Smooth muscle cell (in vitro differentiated cells): ENCODE data around the gene DNAI1. TPM values are rescaled to one million over a fixed set of nuclear protein-coding genes. Genes with fewer than 3 reads are reported as not detected.

Source experiments
- DNase-seq: peaks from one replicate; lab custom pipeline; 2025; ENCODE audit not compliant: unreplicated experiment; lab: John Stamatoyannopoulos, UW
- H2AFZ ChIP-seq: fragments of 200-600 bp; sonication (generic); 2 replicates; pipeline ENCODE4 v1.6.0; 2016; ENCODE audit warnings: antibody characterized with exemption, low read depth, mild to moderate bottlenecking
- H3F3A ChIP-seq: fragments of 200-600 bp; sonication (generic); 2 replicates; pipeline ENCODE4 v1.6.0; 2017; ENCODE audit warnings: antibody characterized with exemption, low read depth
- H3K27ac ChIP-seq: fragments of 200-600 bp; sonication (generic); 2 replicates; pipeline ENCODE4 v1.5.1; 2016; ENCODE audit warnings: low read depth, mild to moderate bottlenecking
- H3K27me3 ChIP-seq: fragments of 200-600 bp; sonication (generic); 2 replicates; pipeline ENCODE4 v1.6.1; 2016; ENCODE audit warnings: low read depth, mild to moderate bottlenecking
- H3K36me3 ChIP-seq: fragments of 200-600 bp; sonication (generic); 2 replicates; pipeline ENCODE4 v1.5.1; 2016; ENCODE audit warnings: low read depth
- H3K4me1 ChIP-seq: fragments of 200-600 bp; sonication (generic); 2 replicates; pipeline ENCODE4 v1.5.1; 2016; ENCODE audit warnings: low read depth
- H3K4me2 ChIP-seq: fragments of 200-600 bp; sonication (generic); 2 replicates; pipeline ENCODE4 v1.6.0; 2016; ENCODE audit warnings: mild to moderate bottlenecking
- H3K4me3 ChIP-seq: fragments of 200-600 bp; sonication (generic); 2 replicates; pipeline ENCODE4 v1.5.1; 2016; ENCODE audit warnings: mild to moderate bottlenecking
- H3K79me2 ChIP-seq: fragments of 200-600 bp; sonication (generic); 2 replicates; pipeline ENCODE4 v1.6.0; 2016; ENCODE audit warnings: low read depth, mild to moderate bottlenecking
- H3K9ac ChIP-seq: fragments of 200-600 bp; sonication (generic); 2 replicates; pipeline ENCODE4 v1.6.0; 2016; ENCODE audit warnings: low read depth
- H3K9me3 ChIP-seq: fragments of 200-600 bp; sonication (generic); replicated peaks from 2 replicates; pipeline ENCODE4 v1.5.1; 2016; ENCODE audit warnings: low read depth
- H4K20me1 ChIP-seq: fragments of 200-600 bp; sonication (generic); 2 replicates; pipeline ENCODE4 v1.6.0; 2016; ENCODE audit warnings: low read depth
- WGBS: methylation state at CpG from one replicate; pipeline ENCODE4 v1.1.7; 2016; ENCODE audit warnings: low lambda C conversion rate; 5-methylcytosine and 5-hydroxymethylcytosine counted together
- polyA plus RNA-seq: library from polyadenylated mRNA; unstranded; fragments of >200 nt; fragmentation: Nextera tagmentation; extraction: Ambion mirVana; gene quantifications from 2 replicates; pipeline ENCODE4 v1.2.1, GENCODE V29; 2016
- total RNA-seq: library from RNA; depleted of rRNA; stranded (reverse); fragments of >200 nt; gene quantifications from 2 replicates; pipeline ENCODE4 v1.2.3, GENCODE V29; 2014
- TF ChIP-seq, protein P1 (sequence below): fragments of 200-600 bp; sonication (generic); IDR thresholded peaks from 2 replicates; pipeline ENCODE4 v1.5.1; 2017; ENCODE audit warnings: borderline replicate concordance, mild to moderate bottlenecking, antibody characterized with exemption; ENCODE audit not compliant: insufficient read depth, poor library complexity, severe bottlenecking

The DNAI1 gene
- total and polyA plus RNA-seq, 2 experiments from 2014 or later = 0.31 TPM; not detected in 1

DNA sequence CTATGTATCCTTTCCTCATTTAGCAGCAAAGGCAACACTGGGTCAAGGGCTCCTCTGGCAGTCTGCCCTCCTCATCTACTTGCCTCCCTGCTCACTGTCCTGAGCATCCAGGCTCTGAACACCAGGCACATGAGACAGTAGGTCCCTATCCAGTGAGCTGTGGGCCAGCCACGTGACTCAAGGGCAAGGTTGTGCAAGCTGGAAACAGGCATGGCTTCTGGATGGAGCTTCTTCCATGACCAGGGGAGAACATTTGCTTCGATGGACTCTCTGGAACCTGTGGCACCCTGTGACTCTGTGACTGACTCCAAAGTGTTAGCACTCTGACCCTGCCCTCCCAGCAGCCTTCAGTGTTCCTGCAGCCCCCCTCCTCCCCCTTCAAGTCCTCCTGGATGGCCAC, 33.0 kb downstream of the DNAI1 start:
- no peak overlapping the region for H3K4me2 ChIP-seq
- H3K27ac ChIP-seq = no peak overlapping the region
- no peaks in the 10 kb centered on the region for H3K4me1 ChIP-seq
- no peak overlapping the region for H3K4me3 ChIP-seq
- no peaks in the 10 kb centered on the region for H3F3A ChIP-seq
- WGBS = 45% methylated on average over 2 of the region's 2 CpGs
- DNase-seq = no peak
- H3K9me3 ChIP-seq = no peaks in the 10 kb centered on the region
- H4K20me1 ChIP-seq = no peaks in the 10 kb centered on the region
- TF ChIP-seq, protein P1, sequence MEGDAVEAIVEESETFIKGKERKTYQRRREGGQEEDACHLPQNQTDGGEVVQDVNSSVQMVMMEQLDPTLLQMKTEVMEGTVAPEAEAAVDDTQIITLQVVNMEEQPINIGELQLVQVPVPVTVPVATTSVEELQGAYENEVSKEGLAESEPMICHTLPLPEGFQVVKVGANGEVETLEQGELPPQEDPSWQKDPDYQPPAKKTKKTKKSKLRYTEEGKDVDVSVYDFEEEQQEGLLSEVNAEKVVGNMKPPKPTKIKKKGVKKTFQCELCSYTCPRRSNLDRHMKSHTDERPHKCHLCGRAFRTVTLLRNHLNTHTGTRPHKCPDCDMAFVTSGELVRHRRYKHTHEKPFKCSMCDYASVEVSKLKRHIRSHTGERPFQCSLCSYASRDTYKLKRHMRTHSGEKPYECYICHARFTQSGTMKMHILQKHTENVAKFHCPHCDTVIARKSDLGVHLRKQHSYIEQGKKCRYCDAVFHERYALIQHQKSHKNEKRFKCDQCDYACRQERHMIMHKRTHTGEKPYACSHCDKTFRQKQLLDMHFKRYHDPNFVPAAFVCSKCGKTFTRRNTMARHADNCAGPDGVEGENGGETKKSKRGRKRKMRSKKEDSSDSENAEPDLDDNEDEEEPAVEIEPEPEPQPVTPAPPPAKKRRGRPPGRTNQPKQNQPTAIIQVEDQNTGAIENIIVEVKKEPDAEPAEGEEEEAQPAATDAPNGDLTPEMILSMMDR = no peak
- peaks cover 15% of the 10 kb centered on the region for H3K27me3 ChIP-seq
- no peak overlapping the region for H2AFZ ChIP-seq
- no peaks in the 10 kb centered on the region for H3K36me3 ChIP-seq
- no peaks in the 10 kb centered on the region for H3K79me2 ChIP-seq
- no peak overlapping the region for H3K9ac ChIP-seq

DNA sequence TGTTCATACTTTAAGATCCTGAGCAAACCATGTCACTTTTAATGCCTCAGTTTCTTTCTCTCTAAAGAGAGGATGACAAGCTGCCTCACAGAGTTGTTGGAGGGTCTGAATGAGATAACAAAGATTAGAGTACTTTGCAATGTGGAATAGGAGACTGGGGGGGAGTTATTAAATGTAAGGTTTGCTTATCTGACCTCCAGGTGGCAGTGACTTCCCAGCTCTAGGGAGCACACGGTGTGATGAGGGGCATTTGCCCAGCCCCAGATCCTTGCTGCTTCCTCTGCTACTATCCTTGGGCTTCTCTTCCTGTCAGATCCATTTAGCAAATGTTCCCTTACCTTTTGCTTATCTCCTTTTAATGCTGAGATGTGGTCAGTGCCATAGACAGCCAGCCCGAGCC, 33.4 kb downstream of the DNAI1 start:
- no peak overlapping the region for H3K4me2 ChIP-seq
- no peak overlapping the region for H3K27ac ChIP-seq
- TF ChIP-seq, protein P1 = no peak
- DNase-seq = no peak
- no peaks in the 10 kb centered on the region for H3F3A ChIP-seq
- H3K36me3 ChIP-seq = no peaks in the 10 kb centered on the region
- H4K20me1 ChIP-seq = no peaks in the 10 kb centered on the region
- 45% methylated on average over 2 of the region's 2 CpGs for whole genome bisulfite sequencing
- H3K27me3 ChIP-seq = peaks cover 12% of the 10 kb centered on the region
- H3K9me3 ChIP-seq = no peaks in the 10 kb centered on the region
- no peak overlapping the region for H2AFZ ChIP-seq
- H3K9ac ChIP-seq = no peak overlapping the region
- H3K79me2 ChIP-seq = no peaks in the 10 kb centered on the region
- no peaks in the 10 kb centered on the region for H3K4me1 ChIP-seq
- no peak overlapping the region for H3K4me3 ChIP-seq

DNA sequence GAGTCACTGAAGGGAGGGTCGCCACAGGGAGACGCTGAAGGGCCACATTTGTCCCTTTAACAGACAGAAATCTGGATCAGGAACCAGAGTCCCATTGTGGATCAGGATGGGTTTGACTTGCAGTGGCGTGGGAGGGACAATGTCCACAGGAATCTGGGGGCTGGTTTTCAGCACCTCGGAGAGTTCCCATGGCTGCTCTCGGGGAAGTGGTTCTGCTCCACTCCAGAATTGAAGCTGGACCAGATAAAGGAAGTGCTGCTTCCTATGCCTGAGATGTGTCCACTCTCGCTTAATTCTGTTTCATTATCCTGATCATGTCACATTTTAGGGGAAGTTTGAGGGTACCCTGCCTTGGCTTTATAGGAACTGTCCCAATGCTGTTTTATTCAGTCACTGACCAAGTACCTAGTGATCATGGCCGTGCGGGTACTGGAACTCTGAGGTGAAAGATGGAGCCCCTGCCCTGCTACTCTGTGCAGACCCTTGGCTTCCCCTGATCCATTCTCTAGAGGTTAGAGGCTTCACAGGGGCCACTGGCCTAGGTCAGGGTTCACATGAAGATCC, 35.4 kb downstream of the DNAI1 start:
- Histone ChIP-seq H3K9me3 (no peaks in the 10 kb centered on the region), H3K79me2 (no peaks in the 10 kb centered on the region), H3K27me3 (peaks cover 6% of the 10 kb centered on the region), H3K4me3 (no peak overlapping the region), H4K20me1 (no peaks in the 10 kb centered on the region), H3K4me2 (no peak overlapping the region), H3K36me3 (no peaks in the 10 kb centered on the region), H3F3A (no peaks in the 10 kb centered on the region), H3K27ac (no peak overlapping the region), H2AFZ (no peak overlapping the region), H3K4me1 (no peaks in the 10 kb centered on the region), H3K9ac (no peak overlapping the region)
- WGBS = 46% methylated on average over 8 of the region's 8 CpGs
- DNase-seq = peak; percentile 25
- TF ChIP-seq, protein P1 = no peak

DNA sequence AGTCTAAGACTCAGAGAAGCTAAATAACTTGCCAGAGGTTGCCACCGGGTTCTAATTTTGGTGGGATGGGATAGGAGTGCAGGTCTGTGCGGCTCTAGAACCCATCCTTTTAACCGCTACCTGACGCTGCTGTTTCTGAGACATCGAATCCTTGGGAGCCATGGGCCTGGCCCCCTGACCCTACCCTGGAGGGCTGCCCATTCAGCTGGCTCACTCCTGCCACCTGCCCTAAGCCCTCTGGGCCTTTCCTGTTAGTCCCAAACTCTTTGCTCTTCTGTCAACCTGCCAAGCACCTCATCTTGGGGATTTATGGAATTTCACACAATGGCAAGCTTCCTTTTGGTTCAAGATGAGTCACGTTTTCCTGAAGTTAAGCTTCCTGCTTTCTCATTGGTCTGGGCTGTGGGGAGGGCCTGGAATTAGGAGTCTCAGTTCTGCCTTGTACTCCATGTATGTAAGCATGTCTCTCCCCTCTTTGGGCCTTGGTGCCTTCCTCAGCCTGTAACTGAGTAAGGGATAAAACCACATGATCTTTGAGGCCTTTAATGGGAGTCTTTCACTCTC, 37.6 kb downstream of the DNAI1 start:
- Histone ChIP-seq H3K4me3 (no peak overlapping the region), H3K4me2 (no peak overlapping the region), H3K9me3 (no peaks in the 10 kb centered on the region), H3K4me1 (no peaks in the 10 kb centered on the region), H3K27me3 (peaks cover 13% of the 10 kb centered on the region), H2AFZ (no peak overlapping the region), H3K27ac (no peak overlapping the region), H3K79me2 (no peaks in the 10 kb centered on the region), H3K9ac (no peak overlapping the region), H3K36me3 (no peaks in the 10 kb centered on the region), H3F3A (no peaks in the 10 kb centered on the region), H4K20me1 (no peaks in the 10 kb centered on the region)
- no peak for DNase-seq
- WGBS = 86% methylated on average over 6 of the region's 6 CpGs
- TF ChIP-seq, protein P1 = no peak
